OCI-M2 (cell line): Measurements from ENCODE around the gene OR4D10.

Experiments used
- DNase-seq: peaks from one replicate; lab custom pipeline; 2025; ENCODE audit not compliant: unreplicated experiment; lab: John Stamatoyannopoulos, UW

The OR4D10 gene

DNA sequence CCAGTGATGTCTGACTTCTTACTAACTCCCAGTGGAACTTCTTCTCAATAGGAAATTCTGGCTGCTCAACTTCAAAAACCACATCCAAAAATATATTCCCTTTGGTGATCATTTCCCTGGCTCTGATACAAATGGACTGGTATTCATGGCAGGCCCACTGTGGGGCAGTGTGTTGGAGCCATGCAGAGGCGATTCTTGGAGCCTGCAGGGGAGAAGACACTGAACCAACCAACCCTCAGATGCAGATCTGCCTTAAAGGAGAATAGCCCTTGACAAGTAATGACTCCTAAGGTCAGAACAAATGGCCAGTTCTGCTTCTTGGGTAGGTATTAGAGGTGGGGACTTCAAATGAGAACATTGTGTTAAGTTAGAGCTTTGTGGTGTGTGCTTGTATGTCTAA, 50.4 kb downstream of the OR4D10 start:
- no peak for DNase-seq

DNA sequence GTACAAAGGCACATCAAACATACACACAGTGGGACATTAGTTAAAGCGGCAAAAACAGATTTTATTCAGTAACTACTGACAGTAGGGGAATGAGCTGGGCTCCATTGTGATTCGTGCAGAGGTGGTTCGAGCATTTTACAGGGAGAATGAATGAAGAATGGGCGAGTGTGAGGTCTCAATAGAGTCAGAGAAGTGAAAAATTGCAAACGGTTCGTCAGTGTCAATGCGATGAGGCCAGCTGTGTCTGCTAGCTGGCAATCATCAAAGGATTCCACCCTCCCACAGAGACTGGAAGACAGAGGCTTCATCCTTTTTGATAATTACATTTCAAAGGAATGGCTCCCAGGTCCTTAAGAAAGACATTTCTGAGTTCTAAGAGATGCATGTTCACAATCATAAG, 55.6 kb downstream of the OR4D10 start:
- DNase-seq: no peak
